Stimulated activated CD4-positive, alpha-beta T cell treated with anti-CD3 and anti-CD28 coated beads, Interleukin-1b, Interleukin-23, amount 100 ng/mL, for 24 hours (primary cell): ENCODE results near the gene SPTLC2.

Experiments
- DNase-seq, 4 experiments: peaks; one replicate each; pipeline ENCODE4 v3.0.0-alpha.2; 2020; ENCODE audit warnings: low read depth in 4 of 4, low spot score in 1 of 4

The SPTLC2 gene

DNA sequence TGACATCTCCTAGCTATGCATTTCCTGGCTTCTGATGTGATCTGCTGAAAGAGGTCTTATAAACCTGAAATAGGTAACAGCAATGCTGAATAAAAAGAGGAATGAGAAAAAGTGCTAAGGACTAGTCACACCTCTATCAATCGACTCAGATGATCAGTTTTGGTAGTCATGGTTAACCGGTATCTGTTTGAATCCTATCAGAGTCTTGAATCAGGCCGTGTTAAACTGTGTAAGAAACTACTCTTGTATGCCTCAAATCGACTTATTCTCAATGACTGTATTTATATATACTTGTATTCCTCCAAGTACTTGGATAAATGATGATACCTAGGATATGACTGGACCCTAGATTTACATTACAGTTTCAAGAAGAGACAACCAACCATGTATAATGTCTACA, 107.1 kb downstream of the SPTLC2 start:
- no peak for DNase-seq

GRCh38 chr14:77508876-77509275, 107.6 kb downstream of the SPTLC2 start:
- no peak for DNase-seq

DNA sequence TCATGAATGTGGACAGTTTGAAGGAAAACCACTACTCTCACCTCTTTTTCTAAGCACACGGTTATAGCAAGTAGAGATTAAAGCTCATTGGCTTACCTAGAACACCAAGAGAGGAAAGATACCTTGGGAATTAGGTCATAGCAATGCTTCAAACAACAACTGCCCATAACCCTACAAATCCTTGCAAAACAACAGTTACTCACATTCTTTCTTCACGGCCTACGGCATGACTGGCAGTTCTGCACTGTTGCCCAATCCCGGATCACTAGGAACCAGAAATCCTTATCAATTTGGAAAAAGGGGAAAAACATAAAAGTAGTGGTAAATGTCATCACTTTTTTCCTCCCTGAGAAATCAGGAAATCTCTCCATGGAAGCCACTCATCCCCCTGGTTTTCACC, 108.2 kb downstream of the SPTLC2 start:
- DNase-seq: no peak

- no peak for DNase-seq
Measured at GRCh38 chr14:77507762-77508161, 108.7 kb downstream of the SPTLC2 start.

DNA sequence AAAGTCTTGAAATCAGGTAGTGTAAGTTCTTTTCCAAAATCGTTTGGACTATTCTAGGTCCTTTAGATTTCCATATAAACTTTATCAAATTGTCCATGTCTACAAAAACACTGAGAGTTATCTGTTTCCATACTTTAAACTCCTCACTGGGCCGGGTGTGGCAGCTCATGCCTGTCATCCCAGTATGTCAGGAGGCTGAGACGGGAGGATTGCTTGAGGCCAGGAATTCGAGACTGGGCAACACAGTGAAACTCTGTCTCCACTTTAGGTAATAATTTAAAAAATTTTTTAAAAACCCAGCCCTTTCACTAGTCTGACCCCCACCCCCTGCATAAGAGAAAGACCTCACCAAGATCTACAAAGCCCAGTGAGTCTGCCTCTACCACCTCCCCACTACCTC, 111.4 kb downstream of the SPTLC2 start:
- no peak for DNase-seq

- no peak for DNase-seq
Measured at GRCh38 chr14:77503138-77503537, 113.3 kb downstream of the SPTLC2 start.

DNA sequence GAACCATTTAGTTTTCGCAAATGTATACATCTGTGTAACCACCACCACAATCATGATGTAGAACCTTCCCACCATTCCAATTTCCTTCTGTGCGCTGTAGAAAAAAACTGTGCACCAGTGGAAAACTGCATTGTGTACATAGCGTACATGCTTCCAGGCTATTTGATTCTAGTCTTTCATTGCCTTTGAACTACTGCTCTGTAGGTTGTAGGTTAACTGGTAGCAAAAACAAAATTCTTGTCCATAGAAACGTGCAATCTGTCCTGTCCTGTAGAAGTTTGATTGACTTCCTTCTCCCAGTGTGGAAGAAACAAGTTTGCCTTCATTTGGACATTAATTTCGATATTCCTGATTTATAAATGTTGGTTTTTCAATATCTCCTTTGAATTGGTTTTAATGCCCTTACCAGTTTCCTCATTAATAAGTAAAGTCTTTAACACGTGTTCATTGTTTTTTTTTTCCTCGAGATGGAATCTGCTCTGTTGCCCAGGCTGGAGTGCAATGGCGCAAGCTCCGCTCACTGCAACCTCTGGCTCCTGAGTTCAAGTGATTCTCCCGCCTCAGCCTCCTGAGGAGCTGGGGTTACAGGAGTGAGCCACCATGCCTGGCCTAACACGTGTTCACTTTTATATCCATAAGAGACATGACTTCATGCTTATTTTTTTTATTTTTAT, 114.2 kb downstream of the SPTLC2 start:
- no peak for DNase-seq

- DNase-seq: no peak
Measured at GRCh38 chr14:77498984-77499527, 117.4 kb downstream of the SPTLC2 start.

DNA sequence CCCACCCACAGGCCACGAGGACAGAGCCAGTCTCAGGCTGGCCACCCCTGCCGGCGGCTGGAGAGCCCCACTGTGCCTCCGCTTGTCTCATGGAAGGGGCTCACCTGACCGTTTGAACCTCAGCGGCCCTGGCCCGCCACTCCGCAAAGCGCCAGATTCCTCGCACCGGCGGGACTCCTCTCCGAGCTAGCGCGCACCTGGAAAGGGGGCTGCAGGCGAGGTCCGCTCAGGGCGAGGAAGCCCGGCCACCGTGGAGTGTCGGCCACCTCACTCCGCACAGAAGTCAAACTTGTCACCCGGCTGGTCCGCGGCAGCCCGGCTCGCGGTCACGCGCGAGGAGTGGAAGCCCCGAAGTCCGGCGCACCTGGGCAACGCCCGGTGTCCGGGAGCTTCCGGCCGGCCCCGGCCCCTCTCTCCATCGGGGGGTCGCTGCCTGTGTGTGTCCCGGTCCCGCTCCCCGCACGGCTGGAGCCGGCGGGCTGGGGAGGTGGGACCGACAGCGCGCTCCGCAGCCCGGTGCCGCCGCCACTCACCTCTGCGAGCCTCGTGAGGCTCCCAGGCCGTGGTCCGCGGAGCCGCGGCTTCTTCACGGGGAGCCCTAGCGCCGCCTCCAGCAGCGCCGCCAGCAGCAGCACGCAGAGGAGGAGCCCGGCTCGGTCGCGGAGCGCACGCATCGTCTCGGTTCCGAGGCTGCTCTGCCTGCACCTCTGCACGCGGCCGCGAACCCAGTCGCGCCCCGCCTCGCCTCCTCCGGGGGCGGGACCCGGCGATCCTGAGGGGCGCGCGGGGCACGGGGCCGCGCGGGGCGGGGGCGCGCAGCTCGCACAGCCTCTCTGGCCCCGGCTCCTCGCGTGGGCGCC, 118.1 kb downstream of the SPTLC2 start, which contains the start of gene ISM2:
Gene ISM2 (minus strand): TSS at position 697 of the 860 bp plus-strand sequence. CDS start 23 bp downstream, at position 674.
- DNase-seq: peak in 3 of 4 experiments; percentile 15 to 37 (median 25)

- DNase-seq: no peak
Measured at GRCh38 chr14:77495334-77495733, 121.1 kb downstream of the SPTLC2 start.

GRCh38 chr14:77491056-77491455, 125.4 kb downstream of the SPTLC2 start:
- no peak for DNase-seq

GRCh38 chr14:77490347-77490986, 126.0 kb downstream of the SPTLC2 start:
- DNase-seq: no peak

DNA sequence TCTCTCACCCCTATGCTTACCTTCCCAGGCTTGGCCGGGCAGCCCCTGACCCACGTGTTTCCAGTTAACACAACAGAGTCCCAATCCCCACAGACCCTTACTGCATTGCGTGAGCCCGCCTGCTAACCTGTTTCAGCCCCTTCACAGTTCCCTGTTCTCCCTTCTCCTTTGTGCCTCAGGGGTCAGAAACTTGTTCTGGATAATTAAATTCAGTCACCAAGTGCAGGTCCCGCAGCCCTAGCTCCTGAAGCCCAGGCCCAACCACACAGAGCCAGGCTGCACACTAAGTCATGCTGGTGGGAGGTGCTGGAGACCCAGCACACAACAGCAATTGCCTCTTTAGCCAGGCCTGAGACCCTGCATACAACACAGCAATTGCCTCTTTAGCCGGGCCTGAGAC, 127.4 kb downstream of the SPTLC2 start:
- no peak for DNase-seq

GRCh38 chr14:77488558-77488957, 127.9 kb downstream of the SPTLC2 start:
- no peak for DNase-seq

GRCh38 chr14:77485901-77486678, 130.3 kb downstream of the SPTLC2 start:
- DNase-seq: no peak

- DNase-seq: no peak
Measured at GRCh38 chr14:77485256-77485655, 131.2 kb downstream of the SPTLC2 start.

DNA sequence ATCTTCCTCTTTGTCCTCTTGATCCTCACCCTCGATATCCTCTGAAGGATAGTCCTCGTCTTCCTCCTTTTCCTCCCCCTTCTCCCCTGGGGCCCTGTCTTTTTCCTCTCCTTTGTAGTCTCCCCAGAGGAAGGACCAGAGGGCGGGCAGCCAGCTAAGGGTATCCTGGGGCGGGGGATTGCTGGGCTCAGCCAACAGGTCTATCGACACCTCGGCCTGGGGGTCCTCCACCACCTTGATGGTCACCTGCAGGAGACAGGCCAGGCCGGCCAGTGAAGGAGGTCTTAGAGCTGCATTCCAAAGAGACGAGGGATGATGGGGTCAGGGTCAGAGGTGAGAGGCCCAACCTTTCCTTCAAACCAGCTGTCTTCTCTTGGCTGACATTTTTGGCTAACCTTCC, 134.0 kb downstream of the SPTLC2 start:
- DNase-seq: no peak

DNA sequence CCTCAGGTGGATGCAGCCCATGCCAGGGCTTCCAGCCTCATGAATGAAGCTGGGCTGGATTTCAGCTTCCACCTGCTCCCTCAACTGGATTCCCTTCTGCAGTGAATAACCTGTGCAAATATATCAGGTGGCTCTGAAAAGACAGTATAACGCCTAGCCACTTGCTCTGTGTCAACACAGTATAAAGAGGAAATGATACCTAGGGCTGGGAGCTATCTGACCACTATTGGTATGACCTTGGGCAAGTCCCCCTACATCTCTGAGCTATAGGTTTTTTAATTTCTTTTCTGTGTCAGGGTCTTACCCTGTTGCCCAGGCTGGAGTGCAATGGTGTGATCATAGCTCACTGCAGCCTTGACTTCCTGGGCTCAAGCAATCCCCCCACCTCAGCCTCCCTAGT, 137.6 kb downstream of the SPTLC2 start:
- no peak for DNase-seq

- no peak for DNase-seq
Measured at GRCh38 chr14:77478029-77478428, 138.4 kb downstream of the SPTLC2 start.

- no peak for DNase-seq
Measured at GRCh38 chr14:77475432-77476115, 140.9 kb downstream of the SPTLC2 start.
